AG09309 (cell line): ENCODE measurements around the gene CCDC32.

Experiments
- DNase-seq: peaks from one replicate; pipeline ENCODE4 v3.0.0-alpha.2; 2010; ENCODE audit warnings: low read depth
- H3K4me3 ChIP-seq: 2 replicates; pipeline ENCODE4 v1.5.1; 2011; ENCODE audit warnings: mild to moderate bottlenecking, low read depth, low read length, moderate library complexity; ENCODE audit not compliant: control insufficient read depth
- CTCF ChIP-seq: IDR thresholded peaks from 2 replicates; pipeline ENCODE4 v1.5.1; 2011; ENCODE audit warnings: mild to moderate bottlenecking, low read depth, low read length, inconsistent platforms; ENCODE audit not compliant: insufficient read depth, control insufficient read depth; ENCODE audit errors: missing control alignments

Gene CCDC32

DNA sequence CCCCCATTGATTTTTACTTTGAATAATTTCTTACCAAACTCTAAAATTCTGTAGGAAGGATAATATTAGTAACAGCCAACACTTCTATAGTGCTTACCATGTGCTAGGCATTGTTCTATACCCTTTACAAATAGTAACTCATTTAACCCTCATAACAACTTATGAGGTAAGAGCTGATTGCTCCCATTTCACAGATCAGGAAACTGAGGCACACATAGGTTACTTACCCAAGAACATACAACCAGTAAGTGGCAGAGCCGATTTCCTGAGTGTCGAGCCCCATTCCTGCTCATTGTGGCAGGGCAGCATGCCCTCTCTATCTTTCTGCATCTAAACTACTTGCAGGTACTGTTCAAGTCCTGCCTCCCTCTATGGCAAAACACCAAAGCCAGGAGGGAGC, 9.0 kb downstream of the CCDC32 start:
- H3K4me3 ChIP-seq = no peak overlapping the region
- TF ChIP-seq CTCF = no peak
- no peak for DNase-seq

GRCh38 chr15:40554161-40554525, 10.7 kb downstream of the CCDC32 start:
- no peak for TF ChIP-seq CTCF
- DNase-seq = no peak
- H3K4me3 ChIP-seq = no peak overlapping the region

- H3K4me3 ChIP-seq = no peak overlapping the region
- no peak for DNase-seq
- TF ChIP-seq CTCF = no peak
Observed at GRCh38 chr15:40550341-40551037, 14.4 kb downstream of the CCDC32 start.

DNA sequence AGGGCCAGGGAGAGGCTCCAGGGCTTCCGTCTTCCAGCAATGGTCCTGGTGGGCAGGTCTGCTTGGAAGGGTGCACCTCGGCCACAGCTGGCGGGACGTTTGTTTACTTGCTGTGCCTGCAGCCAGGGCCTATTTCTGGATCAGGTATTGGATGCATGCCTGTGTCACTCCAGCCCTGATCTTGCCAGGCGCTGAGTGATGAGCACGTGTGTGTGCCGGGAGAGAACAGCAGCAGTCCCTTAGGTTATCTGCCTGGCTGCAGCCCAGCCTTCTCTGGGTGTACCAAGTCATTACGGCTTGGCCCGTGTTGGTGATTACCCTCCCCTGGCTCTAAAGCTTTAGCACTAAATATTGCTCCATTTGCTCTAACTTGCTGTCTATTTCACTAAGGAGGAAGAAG, 14.9 kb downstream of the CCDC32 start:
- DNase-seq = no peak
- TF ChIP-seq CTCF = no peak

DNA sequence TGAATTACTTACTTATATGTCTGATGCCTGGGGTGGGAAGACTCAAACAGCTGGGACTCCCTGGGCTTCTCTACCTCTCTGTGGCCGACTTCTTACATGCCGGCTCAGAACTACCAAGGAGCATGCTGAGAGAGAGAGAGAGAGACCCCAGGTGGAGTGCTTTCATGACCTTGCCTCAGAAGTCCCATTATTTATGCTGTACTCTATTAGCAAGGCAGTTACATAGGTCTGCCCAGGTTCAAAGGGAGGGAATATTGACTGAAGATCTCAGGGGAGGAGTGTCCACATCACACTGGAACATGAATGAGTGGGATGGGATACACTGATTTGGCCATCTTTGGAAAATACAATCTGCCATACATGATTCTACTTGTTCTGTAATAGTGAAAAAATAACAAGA, 16.2 kb downstream of the CCDC32 start:
- no peak overlapping the region for H3K4me3 ChIP-seq
- no peak for DNase-seq

More for the DNA sequence above, 14.9 kb downstream of the CCDC32 start:
- no peak overlapping the region for H3K4me3 ChIP-seq

DNA sequence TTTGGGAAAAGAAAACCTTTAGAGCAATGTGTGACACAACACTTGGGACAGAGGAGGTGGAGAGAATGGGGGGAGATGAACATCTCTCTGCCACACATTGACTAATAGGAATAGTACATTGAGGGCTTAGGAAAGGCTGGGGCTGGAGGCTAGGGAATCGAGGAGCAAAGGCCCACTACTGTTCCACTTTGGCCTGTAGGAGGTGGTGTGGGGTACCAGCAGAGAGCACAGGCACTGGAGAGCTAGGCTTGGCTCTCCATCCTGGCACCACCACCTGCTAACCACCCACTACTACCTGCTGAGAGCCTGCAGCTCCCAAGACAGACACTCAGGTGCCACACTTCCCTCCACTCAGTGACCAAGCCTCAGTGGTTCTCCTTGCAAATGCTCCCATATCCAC, 19.4 kb downstream of the CCDC32 start:
- no peak for TF ChIP-seq CTCF
- no peak for DNase-seq
- H3K4me3 ChIP-seq = no peak overlapping the region

More for the DNA sequence above, 16.2 kb downstream of the CCDC32 start:
- TF ChIP-seq CTCF = no peak
